HCT116 (cell line): Measurements from ENCODE around the gene FSD1L. TPM values are rescaled to one million over a fixed set of nuclear protein-coding genes. Genes with fewer than 3 reads are reported as not detected.

Source experiments
- ATAC-seq: fragments of 200-7000 bp; cut with Tn5 transposase; 2 replicates; pipeline ENCODE4 v1.9.1; 2020; ENCODE audit warnings: mild to moderate bottlenecking, moderate library complexity
- BruUV-seq: library from RNA; stranded (reverse); fragments of 400-500 nt; replicated peaks from 2 replicates; lab custom pipeline; 2021; lab: Mats Ljungman, UMichigan
- CTCF ChIA-PET: fragments of 300-600 bp; sonication (Branson Sonifier 250); formaldehyde crosslinking; loops from one replicate; lab custom pipeline; 2021; ENCODE audit warnings: antibody characterized with exemption; lab: Charles Lee
- POLR2A ChIA-PET: fragments of 300-600, 350-600 bp; sonication (Branson Sonifier 250); formaldehyde crosslinking; loops from one replicate; lab custom pipeline; 2021; ENCODE audit warnings: antibody characterized with exemption; lab: Charles Lee
- RAD21 ChIA-PET, 2 experiments: fragments of 300-600 bp; sonication (Branson Sonifier 250); formaldehyde crosslinking; loops; one replicate each; lab custom pipeline; 2023; ENCODE audit warnings: low total read pairs in 2 of 2; ENCODE audit not compliant: uncharacterized antibody in 2 of 2, unreplicated experiment in 2 of 2, low non-redundant PET in 1 of 2; lab: Charles Lee
- DNase-seq: peaks from one replicate; pipeline ENCODE4 v3.0.0-alpha.2; 2010; ENCODE audit warnings: low read depth, low spot score
- H2AFZ ChIP-seq: fragments of 200-600 bp; shearing (Covaris generic), sonication (generic); 2 replicates; pipeline ENCODE4 v1.6.1; 2017; ENCODE audit warnings: low read depth, mixed run types, mixed read lengths, antibody characterized with exemption, low read length; ENCODE audit not compliant: poor library complexity, severe bottlenecking
- H3K27ac ChIP-seq: 2 replicates; pipeline ENCODE4 v1.5.1; 2012; ENCODE audit warnings: low read depth, low read length
- H3K27me3 ChIP-seq: fragments of 200-600 bp; sonication (generic); 2 replicates; pipeline ENCODE4 v1.6.1; 2016; ENCODE audit warnings: mixed run types, low read length, mixed read lengths; ENCODE audit not compliant: insufficient read depth
- H3K36me3 ChIP-seq, 2 experiments: fragments of 200-500 bp in 1 of 2; fragments of 200-600 bp in 1 of 2; sonication (Bioruptor generic) in 1 of 2; sonication (generic) in 1 of 2; 2 replicates each; pipeline versions ENCODE4 v1.5.1 to v1.6.1; 2014 to 2016; ENCODE audit warnings: low read length in 2 of 2, inconsistent platforms in 1 of 2, mixed read lengths in 1 of 2, mixed run types in 1 of 2; ENCODE audit not compliant: insufficient read depth in 2 of 2, control insufficient read depth in 1 of 2
- H3K4me1 ChIP-seq, 2 experiments: fragments of 200-600 bp in 1 of 2; sonication (generic) in 1 of 2; 2 replicates each; pipeline versions ENCODE4 v1.5.1 to v1.6.1; 2012 to 2017; ENCODE audit warnings: low read length in 2 of 2, inconsistent platforms in 1 of 2, mild to moderate bottlenecking in 1 of 2, mixed read lengths in 1 of 2, mixed run types in 1 of 2, moderate library complexity in 1 of 2; ENCODE audit not compliant: insufficient read depth in 2 of 2, control insufficient read depth in 1 of 2
- H3K4me2 ChIP-seq: fragments of 200-600 bp; sonication (generic); 2 replicates; pipeline ENCODE4 v1.6.1; 2017; ENCODE audit warnings: mixed run types, low read length, mixed read lengths
- H3K4me3 ChIP-seq, 2 experiments: fragments of 200-600 bp in 1 of 2; sonication (generic) in 1 of 2; replicated peaks in 1 of 2; 2 replicates each; pipeline ENCODE4 v1.5.1; 2011 to 2016; ENCODE audit warnings: low read length in 2 of 2, control low read depth in 1 of 2, low read depth in 1 of 2, mild to moderate bottlenecking in 1 of 2, mixed read lengths in 1 of 2, mixed run types in 1 of 2
- H3K79me2 ChIP-seq: fragments of 200-600 bp; sonication (generic); 2 replicates; pipeline ENCODE4 v1.6.1; 2017; ENCODE audit warnings: mild to moderate bottlenecking, mixed run types, low read length, moderate library complexity, mixed read lengths; ENCODE audit not compliant: insufficient read depth
- H3K9ac ChIP-seq: fragments of 200-600 bp; sonication (generic); 2 replicates; pipeline ENCODE4 v1.6.1; 2016; ENCODE audit warnings: low read length, mixed read lengths
- H3K9me2 ChIP-seq: fragments of 200-600 bp; sonication (generic), shearing (Covaris generic); 2 replicates; pipeline ENCODE4 v1.6.1; 2017; ENCODE audit warnings: mixed run types, mild to moderate bottlenecking, moderate library complexity; ENCODE audit not compliant: insufficient read depth
- H3K9me3 ChIP-seq, 2 experiments: fragments of 200-500 bp in 1 of 2; fragments of 200-600 bp in 1 of 2; sonication (Bioruptor generic) in 1 of 2; sonication (generic) in 1 of 2; 2 replicates each; pipeline ENCODE4 v1.6.1; 2014 to 2017; ENCODE audit warnings: low read length in 2 of 2, mixed read lengths in 2 of 2, inconsistent platforms in 1 of 2, low read depth in 1 of 2, mild to moderate bottlenecking in 1 of 2, mixed run types in 1 of 2, moderate library complexity in 1 of 2; ENCODE audit not compliant: control insufficient read depth in 1 of 2, insufficient read depth in 1 of 2
- H4K20me1 ChIP-seq: fragments of 200-600 bp; sonication (generic), shearing (Covaris generic); 2 replicates; pipeline ENCODE4 v1.6.1; 2017; ENCODE audit warnings: mixed run types, mild to moderate bottlenecking, moderate library complexity; ENCODE audit not compliant: insufficient read depth
- CBX3 ChIP-seq: IDR thresholded peaks from 2 replicates; pipeline ENCODE4 v1.6.1; 2012; ENCODE audit warnings: low read depth
- ELF1 ChIP-seq: IDR thresholded peaks from 2 replicates; pipeline ENCODE4 v1.6.1; 2012; ENCODE audit warnings: low read depth, borderline replicate concordance
- EZH2phosphoT487 ChIP-seq: fragments of 200-600 bp; IDR thresholded peaks from 2 replicates; pipeline ENCODE4 v1.6.1; 2018; ENCODE audit warnings: antibody characterized with exemption, borderline replicate concordance
- FOSL1 ChIP-seq: IDR thresholded peaks from 2 replicates; pipeline ENCODE4 v1.6.1; 2012; ENCODE audit warnings: low read depth
- POLR2AphosphoS5 ChIP-seq: IDR thresholded peaks from 2 replicates; pipeline ENCODE4 v1.6.1; 2011; ENCODE audit warnings: mild to moderate bottlenecking, low read depth, low read length, moderate library complexity
- RAD21 ChIP-seq: IDR thresholded peaks from 2 replicates; pipeline ENCODE4 v1.6.1; 2012; ENCODE audit warnings: low read depth, mild to moderate bottlenecking
- REST ChIP-seq: IDR thresholded peaks from 2 replicates; pipeline ENCODE4 v1.6.1; 2012; ENCODE audit warnings: low read depth
- SIN3A ChIP-seq: IDR thresholded peaks from 2 replicates; pipeline ENCODE4 v1.6.1; 2012; ENCODE audit warnings: low read depth
- SRF ChIP-seq: IDR thresholded peaks from 2 replicates; pipeline ENCODE4 v1.6.1; 2012; ENCODE audit warnings: low read depth
- TCF7L2 ChIP-seq: IDR thresholded peaks from 2 replicates; pipeline ENCODE4 v1.7.0; 2011; ENCODE audit warnings: borderline replicate concordance, inconsistent platforms; ENCODE audit not compliant: insufficient read depth, insufficient read length; ENCODE audit errors: extremely low read depth
- YY1 ChIP-seq: IDR thresholded peaks from 2 replicates; pipeline ENCODE4 v1.6.1; 2011; ENCODE audit warnings: low read length, low read depth, moderate library complexity, mild to moderate bottlenecking; ENCODE audit not compliant: insufficient replicate concordance; ENCODE audit errors: extremely low read depth
- intact Hi-C: fragments of 100-400 bp; cut with micrococcal nuclease; formaldehyde crosslinking; loops from 2 replicates; pipeline ENCODE4 v1.10.0; 2022
- total RNA-seq: library from RNA; stranded (reverse); gene quantifications from one replicate; pipeline ENCODE4 v1.2.1, GENCODE V29; 2021; ENCODE audit not compliant: unreplicated experiment
- TF ChIP-seq, protein P1 (sequence below): IDR thresholded peaks from 2 replicates; pipeline ENCODE4 v1.6.1; 2012
- TF ChIP-seq, protein P2 (sequence below): IDR thresholded peaks from 2 replicates; pipeline ENCODE4 v1.6.1; 2012
- TF ChIP-seq, protein P3 (sequence below), 3 experiments: fragments of 200-600 bp in 1 of 3; sonication (generic) in 1 of 3; IDR thresholded peaks in 2 of 3; conservative IDR thresholded peaks in 1 of 3; 2 replicates each; pipeline ENCODE4 v1.5.1; 2012 to 2017; ENCODE audit warnings: low read depth in 2 of 3, low read length in 2 of 3, antibody characterized with exemption in 1 of 3, borderline replicate concordance in 1 of 3, control low read depth in 1 of 3, mild to moderate bottlenecking in 1 of 3, mixed read lengths in 1 of 3, mixed run types in 1 of 3, moderate library complexity in 1 of 3; ENCODE audit not compliant: insufficient read depth in 1 of 3

Gene FSD1L
- total RNA-seq, 1 experiment from 2014 or later, result 5.5 TPM

GRCh38 chr9:105485131-105485530 lies 37.3 kb downstream of the FSD1L start:
- Histone ChIP-seq H3K4me2 (no peak overlapping the region), H3K9me2 (no peaks in the 10 kb centered on the region), H3K4me1 (no peaks in the 10 kb centered on the region), H3K4me3 (no peak overlapping the region), H3K27me3 (no peaks in the 10 kb centered on the region), H3K9ac (no peak overlapping the region), H3K79me2 (0 out of 2 replicates have a peak, but pooled peaks cover 6% of the 10 kb centered on the region), H4K20me1 (0 out of 2 replicates have a peak, but pooled peaks cover 4% of the 10 kb centered on the region), H2AFZ (no peak overlapping the region), H3K9me3 (no peaks in the 10 kb centered on the region), H3K27ac (no peak overlapping the region), H3K36me3 (no peaks in the 10 kb centered on the region)
- DNase-seq (no peak), ATAC-seq (no peak)
- no TSS peak for BruUV-seq
- CTCF ChIA-PET, result no interaction called here
- intact Hi-C loops, result no loop called here
- TF ChIP-seq EZH2phosphoT487 (no peak), YY1 (no peak), REST (no peak), FOSL1 (no peak), RAD21 (no peak), SIN3A (no peak), ELF1 (no peak), SRF (no peak), CBX3 (no peak), POLR2AphosphoS5 (no peak), TCF7L2 (no peak)
- TF ChIP-seq, protein P1, sequence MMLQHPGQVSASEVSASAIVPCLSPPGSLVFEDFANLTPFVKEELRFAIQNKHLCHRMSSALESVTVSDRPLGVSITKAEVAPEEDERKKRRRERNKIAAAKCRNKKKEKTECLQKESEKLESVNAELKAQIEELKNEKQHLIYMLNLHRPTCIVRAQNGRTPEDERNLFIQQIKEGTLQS, result no peak
- TF ChIP-seq, protein P2, sequence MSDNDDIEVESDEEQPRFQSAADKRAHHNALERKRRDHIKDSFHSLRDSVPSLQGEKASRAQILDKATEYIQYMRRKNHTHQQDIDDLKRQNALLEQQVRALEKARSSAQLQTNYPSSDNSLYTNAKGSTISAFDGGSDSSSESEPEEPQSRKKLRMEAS, result no peak
- TF ChIP-seq, protein P3, sequence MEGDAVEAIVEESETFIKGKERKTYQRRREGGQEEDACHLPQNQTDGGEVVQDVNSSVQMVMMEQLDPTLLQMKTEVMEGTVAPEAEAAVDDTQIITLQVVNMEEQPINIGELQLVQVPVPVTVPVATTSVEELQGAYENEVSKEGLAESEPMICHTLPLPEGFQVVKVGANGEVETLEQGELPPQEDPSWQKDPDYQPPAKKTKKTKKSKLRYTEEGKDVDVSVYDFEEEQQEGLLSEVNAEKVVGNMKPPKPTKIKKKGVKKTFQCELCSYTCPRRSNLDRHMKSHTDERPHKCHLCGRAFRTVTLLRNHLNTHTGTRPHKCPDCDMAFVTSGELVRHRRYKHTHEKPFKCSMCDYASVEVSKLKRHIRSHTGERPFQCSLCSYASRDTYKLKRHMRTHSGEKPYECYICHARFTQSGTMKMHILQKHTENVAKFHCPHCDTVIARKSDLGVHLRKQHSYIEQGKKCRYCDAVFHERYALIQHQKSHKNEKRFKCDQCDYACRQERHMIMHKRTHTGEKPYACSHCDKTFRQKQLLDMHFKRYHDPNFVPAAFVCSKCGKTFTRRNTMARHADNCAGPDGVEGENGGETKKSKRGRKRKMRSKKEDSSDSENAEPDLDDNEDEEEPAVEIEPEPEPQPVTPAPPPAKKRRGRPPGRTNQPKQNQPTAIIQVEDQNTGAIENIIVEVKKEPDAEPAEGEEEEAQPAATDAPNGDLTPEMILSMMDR (IDR thresholded peaks at IDR 0.05 in 2 of 3, conservative IDR thresholded peaks at IDR 0.05 in 1 of 3; ENCODE audit: borderline replicate concordance in 1 of 3, insufficient read depth in 1 of 3, low read depth in 2 of 3, low read length in 2 of 3), result no peak
- POLR2A ChIA-PET, result no interaction called here
- RAD21 ChIA-PET, result interaction anchor here in 1 of 2 experiments (0.7 kb wide), 1 partner anchor 186 kb away, joined by 7 read pairs; no protein-coding TSS in a partner anchor
